MCF 10A (cell line): Measurements from ENCODE around the gene STK38L. TPM values are rescaled to one million over a fixed set of nuclear protein-coding genes. Genes with fewer than 3 reads are reported as not detected.

Experiments used
- BruUV-seq: library from RNA; stranded (reverse); fragments of 400-500 nt; replicated peaks from 2 replicates; lab custom pipeline; 2021; lab: Mats Ljungman, UMichigan
- CTCF ChIA-PET: fragments of 300-600 bp; sonication (Branson Sonifier 250); formaldehyde crosslinking; extraction: SDS; loops from one replicate; lab custom pipeline; 2021; ENCODE audit warnings: antibody characterized with exemption, inconsistent platforms; lab: Yijun Ruan, JAX
- POLR2A ChIA-PET: fragments of 300-600, 350-650 bp; sonication (Branson Sonifier 250); formaldehyde crosslinking; extraction: SDS; loops from one replicate; lab custom pipeline; 2020; ENCODE audit warnings: antibody characterized with exemption, inconsistent platforms; lab: Yijun Ruan, JAX
- DNase-seq: peaks from one replicate; pipeline ENCODE4 v3.0.0-alpha.2; 2018; ENCODE audit not compliant: unreplicated experiment
- H3K27ac Mint-ChIP-seq: one replicate; pipeline ENCODE4 v1.8.0; 2022; ENCODE audit warnings: mild to moderate bottlenecking, low read depth, mixed read lengths; ENCODE audit not compliant: unreplicated experiment
- H3K27me3 Mint-ChIP-seq: one replicate; pipeline ENCODE4 v1.8.0; 2022; ENCODE audit warnings: mixed read lengths; ENCODE audit not compliant: insufficient read depth, unreplicated experiment
- H3K36me3 Mint-ChIP-seq: one replicate; pipeline ENCODE4 v1.8.0; 2022; ENCODE audit warnings: mild to moderate bottlenecking, moderate library complexity, mixed read lengths; ENCODE audit not compliant: insufficient read depth, unreplicated experiment
- H3K4me1 Mint-ChIP-seq: one replicate; pipeline ENCODE4 v1.8.0; 2022; ENCODE audit warnings: mixed read lengths; ENCODE audit not compliant: insufficient read depth, unreplicated experiment
- H3K4me3 Mint-ChIP-seq: one replicate; pipeline ENCODE4 v1.8.0; 2022; ENCODE audit warnings: mild to moderate bottlenecking, moderate library complexity, mixed read lengths; ENCODE audit not compliant: unreplicated experiment
- H3K9me3 Mint-ChIP-seq: one replicate; pipeline ENCODE4 v1.8.0; 2022; ENCODE audit warnings: mixed read lengths; ENCODE audit not compliant: unreplicated experiment
- CTCF ChIP-seq: fragments of 200-600 bp; IDR thresholded peaks from one replicate; pipeline ENCODE4 v1.8.0; 2022; ENCODE audit warnings: antibody characterized with exemption, mild to moderate bottlenecking; ENCODE audit not compliant: unreplicated experiment
- intact Hi-C: fragments of 100-400 bp; cut with micrococcal nuclease; formaldehyde crosslinking; loops from 2 replicates; pipeline ENCODE4 v1.14.1; 2022
- total RNA-seq: library from RNA; stranded (reverse); gene quantifications from 2 replicates; pipeline ENCODE4 v1.2.3, GENCODE V29; 2022

The STK38L gene
- total RNA-seq, 1 experiment from 2014 or later = 18.1 TPM

- Mint-ChIP-seq H3K4me1 (peaks cover 19% of the 10 kb centered on the region), H3K27me3 (no peaks in the 10 kb centered on the region), H3K27ac (peak overlapping the region; percentile 33), H3K9me3 (no peaks in the 10 kb centered on the region), H3K36me3 (peaks cover 6% of the 10 kb centered on the region), H3K4me3 (peak overlapping the region; percentile 99)
- no peak for TF ChIP-seq CTCF
- DNase-seq = no peak
- ChIA-PET CTCF (interaction anchor here (0.6 to 1.0 kb wide), 2 partner anchors 170 to 236 kb away, joined by 3 to 4 read pairs; no protein-coding TSS in a partner anchor), POLR2A (interaction anchor here (0.6 to 4.4 kb wide), 16 partner anchors 8 to 233 kb away, joined by 3 to 45 read pairs (median 4); partner anchors contain the start of genes MED21 and TM7SF3)
- BruUV-seq = no TSS peak
- intact Hi-C loops = no loop called here
Measured at GRCh38 chr12:27246141-27246540, 2.1 kb downstream of the STK38L start.

- ChIA-PET CTCF (interaction anchor here (0.6 kb wide), 1 partner anchor 362 kb away, joined by 3 read pairs; no protein-coding TSS in a partner anchor), POLR2A (interaction anchor here (0.6 to 4.4 kb wide), 7 partner anchors 7 to 225 kb away, joined by 3 to 27 read pairs (median 6); partner anchors contain the start of gene MED21)
- DNase-seq = no peak
- intact Hi-C loops = no loop called here
- no TSS peak for BruUV-seq
- peaks cover 19% of the 10 kb centered on the region for H3K4me1 Mint-ChIP-seq
- no peaks in the 10 kb centered on the region for H3K27me3 Mint-ChIP-seq
- peak overlapping the region; percentile 99 for H3K4me3 Mint-ChIP-seq
- no peak for TF ChIP-seq CTCF
- peaks cover 6% of the 10 kb centered on the region for H3K36me3 Mint-ChIP-seq
- peak overlapping the region; percentile 33 for H3K27ac Mint-ChIP-seq
- no peaks in the 10 kb centered on the region for H3K9me3 Mint-ChIP-seq
Measured at GRCh38 chr12:27246774-27247173, 2.7 kb downstream of the STK38L start.

- no peaks in the 10 kb centered on the region for H3K9me3 Mint-ChIP-seq
- ChIA-PET POLR2A (interaction anchor here (1.6 to 3.4 kb wide), 2 partner anchors 8 to 12 kb away, joined by 3 to 21 read pairs; partner anchors contain the start of gene STK38L), CTCF (interaction anchor here (1.2 to 1.5 kb wide), 2 partner anchors 52 to 237 kb away, joined by 3 to 8 read pairs; no protein-coding TSS in a partner anchor)
- H3K27me3 Mint-ChIP-seq = no peaks in the 10 kb centered on the region
- peaks cover 14% of the 10 kb centered on the region for H3K4me1 Mint-ChIP-seq
- H3K4me3 Mint-ChIP-seq = no peak overlapping the region
- no peak for TF ChIP-seq CTCF
- H3K36me3 Mint-ChIP-seq = no peaks in the 10 kb centered on the region
- no peak overlapping the region for H3K27ac Mint-ChIP-seq
- BruUV-seq = no TSS peak
- intact Hi-C loops = no loop called here
- no peak for DNase-seq
Measured at GRCh38 chr12:27252934-27253333, 8.8 kb downstream of the STK38L start.

GRCh38 chr12:27253347-27253746, 9.3 kb downstream of the STK38L start:
- intact Hi-C loops = no loop called here
- no TSS peak for BruUV-seq
- no peak for DNase-seq
- CTCF ChIA-PET = interaction anchor here (1.2 to 1.5 kb wide), 2 partner anchors 52 to 238 kb away, joined by 3 to 8 read pairs; no protein-coding TSS in a partner anchor
- H3K27me3 Mint-ChIP-seq = no peaks in the 10 kb centered on the region
- H3K4me3 Mint-ChIP-seq = no peak overlapping the region
- H3K9me3 Mint-ChIP-seq = no peaks in the 10 kb centered on the region
- POLR2A ChIA-PET = interaction anchor here (0.6 to 3.4 kb wide), 4 partner anchors 8 to 231 kb away, joined by 3 to 21 read pairs (median 3); partner anchors contain the start of genes MED21 and STK38L
- H3K36me3 Mint-ChIP-seq = no peaks in the 10 kb centered on the region
- H3K4me1 Mint-ChIP-seq = peaks cover 11% of the 10 kb centered on the region
- TF ChIP-seq CTCF = no peak
- no peak overlapping the region for H3K27ac Mint-ChIP-seq
